Common myeloid progenitor, CD34-positive (primary cell): ENCODE results near the gene FGFR1OP2.
A peak's percentile ranks its signal among the peaks of the same experiment; 100 is the strongest.

ENCODE experiments used
- CTCF ChIA-PET: fragments of 350-600 bp; sonication (Branson Sonifier 250); formaldehyde crosslinking; loops from one replicate; lab custom pipeline; 2021; ENCODE audit warnings: antibody characterized with exemption; lab: Charles Lee
- POLR2A ChIA-PET: fragments of 350-600 bp; sonication (Branson Sonifier 250); formaldehyde crosslinking; loops from one replicate; lab custom pipeline; 2021; ENCODE audit warnings: antibody characterized with exemption; lab: Charles Lee
- DNase-seq, 3 donors: peaks; one replicate each; pipeline versions ENCODE4 v3.0.0 to v3.0.0-alpha.2; 2013
- H3K27ac ChIP-seq, 2 experiments: 1 replicate in 1 of 2; 2 replicates in 1 of 2; pipeline ENCODE4 v1.7.0; 2013; ENCODE audit warnings: inconsistent platforms in 2 of 2, low read length in 2 of 2, mild to moderate bottlenecking in 2 of 2, low read depth in 1 of 2, moderate library complexity in 1 of 2; ENCODE audit not compliant: severe bottlenecking in 2 of 2, insufficient read depth in 1 of 2, poor library complexity in 1 of 2
- H3K27me3 ChIP-seq, 5 experiments: replicated peaks in 2 of 5; 1 replicate in 3 of 5; 2 replicates in 2 of 5; pipeline versions ENCODE4 v1.6.1 to v1.7.0; 2013; ENCODE audit warnings: low read length in 4 of 5, mild to moderate bottlenecking in 2 of 5, moderate library complexity in 2 of 5, inconsistent platforms in 1 of 5; ENCODE audit not compliant: insufficient read depth in 5 of 5, control insufficient read depth in 4 of 5
- H3K36me3 ChIP-seq, 4 experiments: 1 replicate in 2 of 4; 2 replicates in 2 of 4; pipeline versions ENCODE4 v1.6.1 to v1.7.0; 2013; ENCODE audit warnings: low read length in 3 of 4, control low read depth in 1 of 4, mild to moderate bottlenecking in 1 of 4; ENCODE audit not compliant: control insufficient read depth in 4 of 4, insufficient read depth in 4 of 4
- H3K4me1 ChIP-seq, 4 experiments: 1 replicate in 3 of 4; 2 replicates in 1 of 4; pipeline versions ENCODE4 v1.6.1 to v1.7.1; 2013; ENCODE audit warnings: low read length in 3 of 4, mild to moderate bottlenecking in 3 of 4, control low read depth in 1 of 4, inconsistent platforms in 1 of 4, moderate library complexity in 1 of 4; ENCODE audit not compliant: control insufficient read depth in 4 of 4, insufficient read depth in 4 of 4; ENCODE audit errors: control extremely low read depth in 1 of 4
- H3K4me3 ChIP-seq, 7 experiments: 1 replicate in 4 of 7; 2 replicates in 3 of 7; pipeline versions ENCODE4 v1.5.1 to v1.7.0; 2013; ENCODE audit warnings: mild to moderate bottlenecking in 7 of 7, low read length in 6 of 7, moderate library complexity in 6 of 7, inconsistent platforms in 2 of 7, low read depth in 2 of 7, control low read depth in 1 of 7; ENCODE audit not compliant: insufficient read depth in 4 of 7, control insufficient read depth in 1 of 7; ENCODE audit errors: extremely low read depth in 1 of 7
- H3K9me3 ChIP-seq, 5 experiments: 1 replicate in 4 of 5; 2 replicates in 1 of 5; pipeline versions ENCODE4 v1.6.1 to v1.7.1; 2013; ENCODE audit warnings: low read length in 4 of 5, mild to moderate bottlenecking in 2 of 5, inconsistent platforms in 1 of 5, low read depth in 1 of 5, moderate library complexity in 1 of 5; ENCODE audit not compliant: control insufficient read depth in 4 of 5, insufficient read depth in 2 of 5; ENCODE audit errors: control extremely low read depth in 1 of 5
- WGBS: methylation state at CpG from one replicate; pipeline ENCODE4 v1.1.5; 2013; ENCODE audit not compliant: insufficient coverage; 5-methylcytosine and 5-hydroxymethylcytosine counted together

FGFR1OP2 gene

DNA sequence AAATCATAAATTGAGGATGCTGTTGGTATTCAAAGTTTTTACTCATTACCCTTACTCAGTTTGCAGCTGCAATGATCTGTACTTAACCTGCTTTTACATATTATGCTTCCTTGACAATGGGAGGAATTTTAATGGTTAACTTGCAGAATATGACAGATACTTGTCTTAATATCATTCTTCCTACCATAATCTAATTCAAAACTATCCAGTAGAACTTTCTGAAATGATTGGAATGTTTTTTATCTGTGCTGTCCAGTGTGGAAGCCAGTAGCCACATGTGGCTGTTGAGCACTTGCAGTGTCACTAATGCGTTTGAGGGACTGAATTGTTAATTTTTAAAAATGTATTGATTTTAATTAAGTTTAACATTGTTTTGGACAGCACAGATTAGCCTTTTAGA lies 23.5 kb downstream of the FGFR1OP2 start:
- H3K36me3 ChIP-seq, result peaks cover 8 to 70% (median 35%) of the 10 kb centered on the region in 4 experiments
- H3K9me3 ChIP-seq, result no peaks in the 10 kb centered on the region
- H3K27ac ChIP-seq, result no peak overlapping the region
- no peaks in the 10 kb centered on the region for H3K4me1 ChIP-seq
- no peak overlapping the region for H3K4me3 ChIP-seq
- ChIA-PET CTCF (no interaction called here), POLR2A (no interaction called here)
- H3K27me3 ChIP-seq, result no peaks in the 10 kb centered on the region
- DNase-seq, result no peak
- no CpG with 5 or more reads among the region's 1 CpG for WGBS

DNA sequence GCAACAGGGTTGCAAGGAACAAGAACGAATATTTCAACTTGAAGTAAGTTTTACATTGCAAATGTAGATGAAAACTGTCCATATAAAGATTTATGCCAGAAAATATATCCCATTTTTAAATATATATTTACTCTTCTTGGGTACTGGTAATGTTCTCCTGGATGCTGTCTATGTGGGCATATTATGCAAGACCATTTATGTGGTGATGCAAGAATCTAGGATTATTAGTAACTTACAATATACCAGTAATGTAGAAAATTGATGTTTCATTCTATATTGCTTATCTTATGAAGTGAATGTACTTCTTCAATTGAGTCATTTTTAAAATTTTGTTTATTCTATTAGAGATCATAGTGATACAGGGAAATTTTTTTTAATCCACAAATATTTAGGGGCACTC lies 25.1 kb downstream of the FGFR1OP2 start:
- POLR2A ChIA-PET, result no interaction called here
- Histone ChIP-seq H3K9me3 (no peaks in the 10 kb centered on the region), H3K27ac (peak overlapping the region in 1 of 2 experiments; percentile 20), H3K36me3 (peaks cover 12 to 63% (median 34%) of the 10 kb centered on the region in 4 experiments), H3K4me1 (no peaks in the 10 kb centered on the region), H3K27me3 (no peaks in the 10 kb centered on the region), H3K4me3 (no peak overlapping the region)
- CTCF ChIA-PET, result interaction anchor here (0.8 to 1.0 kb wide), 2 partner anchors 8 to 20 kb away, joined by 3 to 4 read pairs; no protein-coding TSS in a partner anchor
- WGBS, result no CpG with 5 or more reads among the region's 1 CpG
- DNase-seq, result no peak

- no peak for DNase-seq
- CTCF ChIA-PET, result interaction anchor here (0.8 kb wide), 1 partner anchor 11 kb away, joined by 3 read pairs; no protein-coding TSS in a partner anchor
- Histone ChIP-seq H3K27ac (no peak overlapping the region), H3K4me3 (no peak overlapping the region), H3K36me3 (peaks cover 20 to 61% (median 40%) of the 10 kb centered on the region in 4 experiments), H3K27me3 (no peaks in the 10 kb centered on the region), H3K9me3 (peaks cover 0 to 3% (median 0%) of the 10 kb centered on the region in 5 experiments), H3K4me1 (no peaks in the 10 kb centered on the region)
- WGBS, result 90% methylated on average over 2 of the region's 3 CpGs
- POLR2A ChIA-PET, result interaction anchor here (0.7 kb wide), 1 partner anchor 106 kb away, joined by 5 read pairs; no protein-coding TSS in a partner anchor
These were observed 28.6 kb downstream of the FGFR1OP2 start for GRCh38 chr12:26966842-26967241.

- no peak for DNase-seq
- 100% methylated on average over 2 of the region's 2 CpGs for WGBS
- ChIA-PET POLR2A (no interaction called here), CTCF (interaction anchor here (1.3 to 3.2 kb wide), 4 partner anchors 11 to 52 kb away, joined by 3 to 8 read pairs (median 4); no protein-coding TSS in a partner anchor)
- Histone ChIP-seq H3K4me1 (no peaks in the 10 kb centered on the region), H3K27me3 (no peaks in the 10 kb centered on the region), H3K36me3 (peaks cover 27 to 66% (median 49%) of the 10 kb centered on the region in 4 experiments), H3K9me3 (peaks cover 0 to 3% (median 0%) of the 10 kb centered on the region in 5 experiments), H3K4me3 (no peak overlapping the region), H3K27ac (no peak overlapping the region)
These were observed 31.9 kb downstream of the FGFR1OP2 start for GRCh38 chr12:26970136-26970535.

DNA sequence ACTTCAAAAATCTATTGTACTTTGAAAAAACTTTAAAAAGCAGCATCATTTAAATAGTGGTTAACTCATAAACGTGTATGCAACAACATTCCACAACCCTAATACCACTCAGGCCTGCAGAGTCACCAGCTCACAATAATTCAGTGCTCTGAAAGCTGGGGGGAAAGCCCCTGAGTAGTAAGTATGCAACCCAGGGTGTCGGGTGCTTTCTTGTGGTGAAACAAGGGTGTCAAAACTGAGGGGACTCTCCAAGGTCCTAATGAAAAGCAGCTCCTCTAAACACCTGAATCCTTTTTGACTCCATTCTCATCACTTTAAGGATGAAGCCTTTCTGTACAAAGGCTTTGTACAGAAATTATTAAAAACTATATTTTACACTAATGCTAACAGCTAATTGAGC lies 33.7 kb downstream of the FGFR1OP2 start:
- H3K27me3 ChIP-seq, result no peaks in the 10 kb centered on the region
- ChIA-PET CTCF (interaction anchor here (1.1 to 3.2 kb wide), 4 partner anchors 9 to 54 kb away, joined by 3 to 8 read pairs (median 4); no protein-coding TSS in a partner anchor), POLR2A (no interaction called here)
- no peak overlapping the region for H3K27ac ChIP-seq
- no peak overlapping the region for H3K4me3 ChIP-seq
- peaks cover 24 to 78% (median 55%) of the 10 kb centered on the region in 4 experiments for H3K36me3 ChIP-seq
- H3K4me1 ChIP-seq, result peaks cover 0 to 5% (median 1%) of the 10 kb centered on the region in 4 experiments
- DNase-seq, result no peak
- peaks cover 0 to 3% (median 0%) of the 10 kb centered on the region in 5 experiments for H3K9me3 ChIP-seq
- no CpG with 5 or more reads among the region's 2 CpGs for WGBS

GRCh38 chr12:26976687-26977086 lies 38.4 kb downstream of the FGFR1OP2 start:
- H3K27me3 ChIP-seq, result no peaks in the 10 kb centered on the region
- 43% methylated on average over 1 of the region's 2 CpGs for WGBS
- POLR2A ChIA-PET, result no interaction called here
- H3K36me3 ChIP-seq, result peaks cover 24 to 85% (median 59%) of the 10 kb centered on the region in 4 experiments
- DNase-seq, result no peak
- H3K27ac ChIP-seq, result no peak overlapping the region
- H3K4me1 ChIP-seq, result peaks cover 0 to 7% (median 2%) of the 10 kb centered on the region in 4 experiments
- CTCF ChIA-PET, result interaction anchor here (0.8 to 1.4 kb wide), 6 partner anchors 10 to 39 kb away, joined by 3 read pairs; no protein-coding TSS in a partner anchor
- no peak overlapping the region for H3K4me3 ChIP-seq
- no peaks in the 10 kb centered on the region for H3K9me3 ChIP-seq

DNA sequence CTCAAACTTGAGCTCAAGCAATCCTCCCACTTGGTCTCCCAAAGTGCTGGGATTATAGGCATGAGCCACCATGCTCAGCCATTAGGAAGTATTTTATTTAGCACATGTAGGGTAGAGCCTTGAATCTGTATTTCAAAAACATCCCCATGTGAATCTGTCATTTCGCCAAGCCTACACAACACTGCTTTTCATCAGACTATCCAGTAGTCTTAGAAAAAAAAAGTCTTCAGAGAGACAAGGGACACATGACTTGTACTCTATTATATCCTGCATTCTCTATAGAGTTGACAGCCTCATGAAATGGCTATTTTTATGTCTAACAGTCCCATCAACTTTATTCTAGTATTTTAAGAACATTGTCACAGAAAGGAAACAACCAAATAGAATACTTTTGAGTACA lies 40.5 kb downstream of the FGFR1OP2 start:
- H3K4me1 ChIP-seq, result peaks cover 0 to 7% (median 2%) of the 10 kb centered on the region in 4 experiments
- no peak for DNase-seq
- H3K27ac ChIP-seq, result no peak overlapping the region
- no peak overlapping the region for H3K4me3 ChIP-seq
- H3K36me3 ChIP-seq, result peaks cover 21 to 83% (median 59%) of the 10 kb centered on the region in 4 experiments
- H3K27me3 ChIP-seq, result no peaks in the 10 kb centered on the region
- H3K9me3 ChIP-seq, result no peaks in the 10 kb centered on the region
- CTCF ChIA-PET, result interaction anchor here (0.5 to 4.6 kb wide), 3 partner anchors 15 to 110 kb away, joined by 3 to 17 read pairs (median 5); no protein-coding TSS in a partner anchor
- WGBS, result 83% methylated on average over 1 of the region's 1 CpG
- POLR2A ChIA-PET, result no interaction called here
